Measurements from ENCODE around the gene REXO1.

Gene REXO1

GRCh38 chr19:1847684-1848398 lies 442 bp downstream of the REXO1 start:
- DNase-seq, result no peak

DNA sequence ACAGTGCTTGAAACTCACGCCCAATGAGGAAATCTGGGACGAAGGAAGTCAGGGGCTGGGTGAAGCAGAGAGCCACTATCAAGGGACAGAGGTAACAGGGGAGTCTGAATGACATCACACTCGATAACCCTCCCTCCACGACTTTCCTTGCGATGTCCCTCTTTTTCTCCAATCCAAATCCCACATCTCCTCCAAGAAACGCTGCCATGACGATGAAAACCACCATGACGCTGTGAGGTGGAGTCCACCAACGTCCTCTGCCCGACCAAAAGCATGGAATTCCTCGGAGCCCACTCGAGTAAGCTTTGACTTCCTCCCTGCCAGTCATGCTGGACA lies 967 bp downstream of the REXO1 start:
- no peak for DNase-seq

DNA sequence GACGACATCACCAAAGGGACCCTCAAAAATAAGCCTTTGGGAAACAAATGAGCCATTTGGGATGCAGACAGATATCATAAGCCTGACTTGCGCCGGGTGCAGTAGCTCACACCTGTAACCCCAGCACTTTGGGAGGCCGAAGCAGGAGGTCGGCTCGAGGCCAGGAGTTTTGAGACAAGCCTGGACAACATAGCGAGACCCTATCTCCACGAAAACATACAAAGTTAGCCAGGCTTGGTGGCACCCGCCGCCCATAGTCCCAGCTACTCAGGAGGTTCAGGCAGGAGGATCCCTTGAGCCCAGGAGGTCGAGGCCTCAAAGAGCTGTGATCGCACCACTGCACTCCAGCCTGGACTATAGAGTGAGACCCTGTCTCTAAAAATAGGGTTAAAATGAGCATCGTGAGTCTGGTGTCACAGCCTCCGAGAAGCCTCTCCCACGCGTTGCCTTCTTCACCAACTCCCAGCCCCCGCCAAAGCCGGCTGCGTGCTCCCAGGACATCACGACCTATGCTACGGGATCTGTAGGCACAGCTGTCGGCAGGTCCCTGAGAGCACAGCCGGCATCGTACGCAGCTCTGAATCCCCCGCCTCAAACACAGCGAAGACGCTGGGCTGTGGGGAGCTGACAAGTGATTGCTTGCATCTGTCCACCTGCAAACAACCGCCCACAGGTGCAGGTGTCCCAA lies 1.6 kb downstream of the REXO1 start:
- DNase-seq, result no peak

- DNase-seq, result no peak
Observed at GRCh38 chr19:1845642-1846041, 2.6 kb downstream of the REXO1 start.

- no peak for DNase-seq
Observed at GRCh38 chr19:1845125-1845515, 3.2 kb downstream of the REXO1 start.

DNA sequence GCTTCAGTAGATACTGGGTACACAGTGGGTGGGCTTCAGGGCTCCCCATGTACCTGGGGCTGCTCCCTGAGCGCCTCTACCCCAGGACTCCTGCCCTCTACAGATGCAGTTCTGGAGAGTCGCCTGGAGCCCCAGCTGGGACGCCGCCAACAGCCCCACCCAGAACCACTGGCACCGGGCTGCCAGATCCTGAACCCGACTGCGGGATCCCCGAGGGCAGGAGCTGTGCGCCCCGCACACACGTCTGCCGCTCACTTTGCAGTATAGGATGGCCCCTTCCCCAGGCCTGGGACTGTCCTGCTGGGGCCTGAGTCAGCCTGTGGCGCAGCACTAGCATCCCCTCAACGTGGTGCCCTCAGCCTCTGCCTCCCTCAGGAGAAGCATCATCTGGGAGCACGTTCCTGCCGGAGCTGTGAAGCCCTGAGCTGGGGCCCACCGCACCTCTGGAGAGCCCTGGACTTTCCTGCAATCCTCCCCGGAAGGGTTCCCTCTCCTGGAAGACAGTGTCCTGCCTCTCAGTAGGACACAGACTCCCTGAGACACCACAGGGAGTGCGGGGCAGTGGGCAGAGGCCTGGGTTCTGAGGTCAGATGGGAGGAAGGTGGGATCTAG lies 3.7 kb downstream of the REXO1 start:
- DNase-seq, result no peak

GRCh38 chr19:1843646-1844394 lies 4.5 kb downstream of the REXO1 start:
- no peak for DNase-seq

GRCh38 chr19:1843116-1843515 lies 5.2 kb downstream of the REXO1 start:
- no peak for DNase-seq

- no peak for DNase-seq
Observed at GRCh38 chr19:1841209-1841924, 6.9 kb downstream of the REXO1 start.

- no peak for DNase-seq
Observed at GRCh38 chr19:1840541-1841115, 7.7 kb downstream of the REXO1 start.

- no peak for DNase-seq
Observed at GRCh38 chr19:1839658-1840540, 8.4 kb downstream of the REXO1 start.

GRCh38 chr19:1837625-1838105 lies 10.6 kb downstream of the REXO1 start:
- no peak for DNase-seq

GRCh38 chr19:1837222-1837565 lies 11.1 kb downstream of the REXO1 start:
- DNase-seq, result no peak

DNA sequence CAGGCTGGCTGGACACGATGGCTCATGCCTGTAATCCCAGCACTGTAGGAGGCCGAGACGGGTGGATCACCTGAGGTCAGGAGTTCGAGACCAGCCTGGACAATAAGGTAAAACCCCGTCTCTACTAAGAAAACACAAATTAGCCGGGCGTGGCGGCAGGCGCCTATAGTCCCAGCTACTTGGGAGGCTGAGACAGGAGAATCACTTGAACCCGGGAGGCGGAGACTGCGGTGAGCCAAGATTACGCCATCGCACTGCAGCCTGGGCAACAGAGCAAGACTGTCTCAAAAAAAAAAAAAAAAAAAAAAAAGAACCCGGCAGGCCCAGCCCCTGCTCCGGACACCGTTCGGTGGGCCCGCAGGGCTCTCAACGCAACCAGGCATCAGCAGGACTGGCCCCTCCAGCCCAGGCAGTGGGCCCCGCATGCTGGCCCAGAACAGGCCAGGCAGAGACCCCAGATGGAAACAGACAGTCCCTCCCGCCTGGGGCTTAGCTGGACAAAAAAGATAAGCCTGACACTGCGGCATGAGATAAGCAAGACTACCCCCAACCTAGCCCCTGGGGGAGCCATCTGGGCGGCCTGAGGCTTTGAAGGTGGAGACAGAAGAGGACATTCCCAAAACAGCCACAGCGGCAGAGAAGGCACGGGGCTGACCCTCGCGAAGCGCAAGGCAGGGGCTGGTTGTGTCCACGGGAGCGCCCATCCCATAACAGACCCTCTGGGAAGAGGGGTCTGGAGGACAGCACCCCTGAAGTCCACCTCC lies 11.6 kb downstream of the REXO1 start:
- no peak for DNase-seq

GRCh38 chr19:1833540-1833939 lies 14.7 kb downstream of the REXO1 start:
- no peak for DNase-seq

DNA sequence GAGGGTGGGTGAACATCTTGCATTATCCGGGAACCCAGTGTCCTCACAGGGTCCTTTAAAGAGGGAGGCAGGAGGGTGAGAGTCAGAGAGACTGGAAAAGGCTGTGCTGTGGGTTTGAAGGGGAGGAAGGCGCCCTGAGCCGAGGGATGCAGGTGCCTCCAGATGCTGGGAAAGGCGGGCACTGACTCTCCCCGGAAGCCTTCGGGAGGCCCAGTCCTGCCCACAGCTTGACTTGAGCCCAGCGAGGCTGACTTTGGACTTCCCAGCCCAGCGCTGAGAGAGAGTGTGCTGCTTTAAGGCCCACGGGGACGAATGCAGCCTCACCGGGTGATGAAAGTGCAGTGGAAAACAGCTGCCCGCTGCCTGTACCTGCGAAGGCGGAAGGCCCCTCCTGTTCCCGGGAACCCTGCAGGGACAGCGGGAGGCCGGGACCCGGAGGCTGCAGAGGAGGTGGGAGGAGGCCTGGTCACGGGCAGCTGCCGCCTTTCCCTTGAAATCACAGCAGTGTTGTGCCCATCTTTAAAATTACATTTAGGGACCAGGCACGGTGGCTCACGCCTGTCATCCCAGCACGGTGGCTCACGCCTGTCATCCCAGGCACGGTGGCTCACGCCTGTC lies 16.1 kb downstream of the REXO1 start:
- no peak for DNase-seq

GRCh38 chr19:1830978-1831377 lies 17.3 kb downstream of the REXO1 start:
- DNase-seq, result no peak

DNA sequence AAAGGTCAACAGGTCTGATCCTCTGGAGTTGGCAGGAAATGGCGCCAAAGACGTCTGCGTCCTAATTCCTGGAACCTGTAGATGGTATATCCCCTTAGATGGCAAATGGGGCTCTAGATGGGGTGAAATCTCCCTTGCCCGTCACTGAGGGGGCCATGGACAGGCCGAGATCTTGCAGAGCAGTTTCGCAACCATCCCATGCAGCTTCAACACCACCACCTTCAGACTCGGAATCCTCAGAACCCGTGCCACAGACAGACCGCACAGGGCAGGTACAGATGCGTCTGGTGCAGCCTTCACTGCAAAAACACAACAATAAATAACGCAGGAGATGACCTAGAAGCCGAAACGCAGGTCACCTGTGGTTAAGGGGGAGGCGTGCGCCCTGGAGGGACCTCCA lies 17.7 kb downstream of the REXO1 start:
- no peak for DNase-seq

DNA sequence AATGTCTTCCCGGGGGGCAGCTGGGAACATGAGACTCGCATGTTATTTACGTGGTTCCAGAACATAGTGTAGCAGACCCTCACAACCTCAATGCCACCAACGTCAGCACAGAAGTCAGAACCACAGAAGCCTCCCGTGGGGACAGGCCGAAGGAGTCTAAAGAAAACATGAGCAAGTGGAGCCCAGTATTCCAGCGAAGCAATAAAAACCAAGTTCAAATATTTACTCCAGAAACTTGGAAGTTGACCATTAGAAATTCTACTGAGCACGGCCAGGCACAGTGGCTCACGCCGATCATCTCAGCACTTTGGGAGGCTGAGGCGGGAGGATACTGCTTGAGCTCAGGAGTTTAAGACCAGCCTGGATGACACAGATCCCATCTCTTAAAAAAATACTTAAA lies 18.3 kb downstream of the REXO1 start:
- DNase-seq, result no peak
